Measurements from ENCODE around the gene OR5AC2.

The OR5AC2 gene

DNA sequence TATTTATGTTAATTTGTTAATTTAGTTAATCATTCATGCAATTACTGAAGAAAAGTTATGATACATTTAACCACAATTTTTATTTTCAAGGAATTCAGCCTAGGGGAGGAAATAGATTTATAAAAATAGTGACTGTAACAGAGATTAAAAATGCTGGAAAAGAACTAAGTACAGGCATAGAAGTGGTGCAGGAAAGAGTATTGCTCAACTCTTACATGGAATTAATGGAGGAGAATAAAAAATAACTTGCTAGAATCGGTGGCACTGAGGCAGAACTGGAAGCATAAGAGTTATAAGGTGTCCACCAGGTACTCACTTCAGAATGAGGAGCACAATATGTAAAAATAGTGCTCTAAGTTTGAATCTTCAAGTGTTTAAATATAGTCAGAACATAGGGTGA lies 13.5 kb upstream of the OR5AC2 start:
- H3K4me3 ChIP-seq (ENCODE audit: low read depth, low read length), result no peak overlapping the region
- TF ChIP-seq, protein P1, sequence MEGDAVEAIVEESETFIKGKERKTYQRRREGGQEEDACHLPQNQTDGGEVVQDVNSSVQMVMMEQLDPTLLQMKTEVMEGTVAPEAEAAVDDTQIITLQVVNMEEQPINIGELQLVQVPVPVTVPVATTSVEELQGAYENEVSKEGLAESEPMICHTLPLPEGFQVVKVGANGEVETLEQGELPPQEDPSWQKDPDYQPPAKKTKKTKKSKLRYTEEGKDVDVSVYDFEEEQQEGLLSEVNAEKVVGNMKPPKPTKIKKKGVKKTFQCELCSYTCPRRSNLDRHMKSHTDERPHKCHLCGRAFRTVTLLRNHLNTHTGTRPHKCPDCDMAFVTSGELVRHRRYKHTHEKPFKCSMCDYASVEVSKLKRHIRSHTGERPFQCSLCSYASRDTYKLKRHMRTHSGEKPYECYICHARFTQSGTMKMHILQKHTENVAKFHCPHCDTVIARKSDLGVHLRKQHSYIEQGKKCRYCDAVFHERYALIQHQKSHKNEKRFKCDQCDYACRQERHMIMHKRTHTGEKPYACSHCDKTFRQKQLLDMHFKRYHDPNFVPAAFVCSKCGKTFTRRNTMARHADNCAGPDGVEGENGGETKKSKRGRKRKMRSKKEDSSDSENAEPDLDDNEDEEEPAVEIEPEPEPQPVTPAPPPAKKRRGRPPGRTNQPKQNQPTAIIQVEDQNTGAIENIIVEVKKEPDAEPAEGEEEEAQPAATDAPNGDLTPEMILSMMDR (IDR thresholded peaks at IDR 0.05; ENCODE audit: low read depth, low read length), result no peak
- DNase-seq (ENCODE audit: low read depth, low spot score), result no peak
- in situ Hi-C loops (cut with HindIII; ENCODE audit: low sequenced_read_pairs), result no loop called here

GRCh38 chr3:98095882-98096281 lies 8.9 kb downstream of the OR5AC2 start:
- in situ Hi-C loops (cut with HindIII; ENCODE audit: low sequenced_read_pairs), result no loop called here
- no peak for DNase-seq (ENCODE audit: low read depth, low spot score)
- TF ChIP-seq, protein P1 (IDR thresholded peaks at IDR 0.05; ENCODE audit: low read depth, low read length), result no peak
- no peak overlapping the region for H3K4me3 ChIP-seq (ENCODE audit: low read depth, low read length)

GRCh38 chr3:98099848-98100247 lies 12.9 kb downstream of the OR5AC2 start:
- DNase-seq (ENCODE audit: low read depth, low spot score), result no peak
- TF ChIP-seq, protein P1 (IDR thresholded peaks at IDR 0.05; ENCODE audit: low read depth, low read length), result no peak
- in situ Hi-C loops (cut with HindIII; ENCODE audit: low sequenced_read_pairs), result no loop called here
- H3K4me3 ChIP-seq (ENCODE audit: low read depth, low read length), result no peak overlapping the region

- no peak for DNase-seq (ENCODE audit: low read depth, low spot score)
- TF ChIP-seq, protein P1 (IDR thresholded peaks at IDR 0.05; ENCODE audit: low read depth, low read length), result no peak
- in situ Hi-C loops (cut with HindIII; ENCODE audit: low sequenced_read_pairs), result no loop called here
- H3K4me3 ChIP-seq (ENCODE audit: low read depth, low read length), result no peak overlapping the region
These were observed 21.2 kb downstream of the OR5AC2 start for GRCh38 chr3:98108162-98108561.

DNA sequence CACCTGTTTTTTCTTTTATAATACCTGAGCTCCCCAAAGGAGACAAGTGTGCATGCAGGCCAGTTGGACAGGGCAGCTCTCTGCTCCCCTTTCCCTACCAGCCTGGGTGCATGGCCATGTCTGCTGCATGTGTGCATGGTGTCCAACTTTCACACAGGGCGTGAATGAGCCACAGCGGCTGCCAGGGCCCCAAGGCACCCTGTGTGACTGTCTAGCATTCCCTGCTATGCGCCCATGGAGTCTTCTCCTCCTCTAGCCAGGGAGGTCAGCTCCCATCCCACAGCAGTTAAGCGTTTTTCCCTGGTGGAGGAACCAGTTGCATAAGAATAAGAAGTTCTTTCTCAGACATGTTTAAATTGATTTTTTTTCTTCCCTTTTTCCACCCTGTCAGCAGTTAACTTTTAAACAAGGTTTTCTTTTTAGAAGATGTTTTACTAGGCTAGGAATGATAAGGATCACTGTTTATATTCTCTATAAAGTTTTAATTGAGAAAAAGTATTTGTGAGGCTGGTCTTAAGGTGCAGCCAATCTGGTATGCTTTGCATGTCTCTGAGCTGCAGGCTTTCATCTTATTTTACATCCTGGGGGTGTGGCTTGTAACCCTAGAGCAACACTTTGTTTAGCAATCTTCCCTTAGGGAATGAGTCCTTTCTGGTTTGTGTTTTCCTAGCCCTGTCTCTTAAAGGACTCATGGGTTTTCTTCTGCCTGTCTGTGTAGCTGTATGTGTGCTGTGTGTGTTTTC lies 23.0 kb downstream of the OR5AC2 start:
- in situ Hi-C loops (cut with HindIII; ENCODE audit: low sequenced_read_pairs), result no loop called here

GRCh38 chr3:98110550-98110908 lies 23.6 kb downstream of the OR5AC2 start:
- no peak for DNase-seq (ENCODE audit: low read depth, low spot score)
- TF ChIP-seq, protein P1 (IDR thresholded peaks at IDR 0.05; ENCODE audit: low read depth, low read length), result no peak
- H3K4me3 ChIP-seq (ENCODE audit: low read depth, low read length), result no peak overlapping the region
- in situ Hi-C loops (cut with HindIII; ENCODE audit: low sequenced_read_pairs), result no loop called here

More for the DNA sequence above, 23.0 kb downstream of the OR5AC2 start:
- TF ChIP-seq, protein P1 (IDR thresholded peaks at IDR 0.05; ENCODE audit: low read depth, low read length), result no peak
- no peak overlapping the region for H3K4me3 ChIP-seq (ENCODE audit: low read depth, low read length)
- no peak for DNase-seq (ENCODE audit: low read depth, low spot score)
